Brain pericyte (primary cell): ENCODE measurements around the gene PDCD2.
"Not testable (repeated sequence)": the region's sequence is repeated elsewhere in the genome, so short reads cannot be mapped to it uniquely, and the experiment has no call there.

Experiments used
- DNase-seq: peaks from one replicate; pipeline ENCODE4 v3.0.0-alpha.2; 2012; ENCODE audit warnings: low read depth, low spot score

Gene PDCD2

GRCh38 chr6:170552765-170553533 is 31.5 kb downstream of the PDCD2 start, which contains the start of gene PSMB1:
Gene PSMB1, minus strand, starts transcription at chr6:170553307. Its CDS starts 65 bp downstream, at chr6:170553242.
- DNase-seq: peak; percentile 75

DNA sequence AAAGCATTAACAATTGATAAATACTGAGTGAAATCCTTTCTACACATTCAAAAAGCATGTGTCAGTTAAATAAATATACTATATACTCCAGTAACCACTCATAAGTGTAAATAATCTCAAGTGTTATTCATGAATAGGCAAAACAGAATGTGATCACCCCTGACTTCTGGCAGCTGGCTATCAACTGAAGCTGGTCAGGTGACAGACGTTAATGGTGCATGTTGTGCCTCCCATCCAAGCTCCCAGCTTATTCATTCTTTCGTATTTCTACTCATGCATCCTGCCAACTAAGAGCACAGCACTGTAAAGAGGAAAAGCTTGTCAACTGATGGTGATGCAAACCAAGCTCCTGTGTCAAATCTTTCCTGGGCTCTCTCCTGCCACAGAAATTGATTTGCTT is 39.0 kb downstream of the PDCD2 start:
- DNase-seq: no peak

- DNase-seq: no peak
These were observed 42.3 kb downstream of the PDCD2 start for GRCh38 chr6:170542031-170542719.

DNA sequence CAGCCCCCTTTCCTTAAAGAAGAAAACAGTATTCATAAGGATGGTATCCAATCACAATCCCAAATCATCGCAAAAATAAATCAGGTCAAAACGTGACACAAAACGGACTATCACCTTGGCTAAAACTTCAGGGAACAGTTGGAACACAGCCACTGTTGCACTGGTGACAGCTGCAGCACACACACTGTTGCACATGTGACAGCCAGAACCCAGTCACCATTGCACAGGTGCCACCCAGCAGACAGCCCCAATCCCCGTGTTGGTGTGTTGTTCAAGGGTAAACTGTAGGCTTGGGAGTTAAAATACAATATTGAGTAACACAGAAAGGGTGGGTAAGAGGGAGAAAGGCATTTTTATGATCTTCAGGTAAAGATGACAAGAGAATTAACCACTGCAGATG is 47.1 kb downstream of the PDCD2 start:
- DNase-seq: no peak

DNA sequence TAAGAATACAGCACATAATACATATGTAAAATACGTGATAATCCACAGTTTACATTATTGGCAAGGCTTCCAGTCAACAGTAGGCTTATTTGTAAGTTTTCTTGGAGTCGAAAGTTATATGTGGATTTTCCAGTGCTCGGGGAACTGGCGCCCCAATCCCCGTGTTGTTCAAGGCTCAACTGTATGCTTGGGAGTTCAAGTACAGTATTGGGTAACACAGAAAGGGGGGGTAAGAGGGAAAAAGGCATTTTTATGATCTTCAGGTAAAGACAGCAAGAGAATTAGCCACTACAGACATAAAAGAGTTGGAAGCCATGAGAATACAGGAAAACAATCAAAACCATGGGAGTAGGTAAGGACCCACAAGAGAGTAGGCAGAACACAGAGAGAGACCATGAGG is 47.8 kb downstream of the PDCD2 start:
- no peak for DNase-seq

DNA sequence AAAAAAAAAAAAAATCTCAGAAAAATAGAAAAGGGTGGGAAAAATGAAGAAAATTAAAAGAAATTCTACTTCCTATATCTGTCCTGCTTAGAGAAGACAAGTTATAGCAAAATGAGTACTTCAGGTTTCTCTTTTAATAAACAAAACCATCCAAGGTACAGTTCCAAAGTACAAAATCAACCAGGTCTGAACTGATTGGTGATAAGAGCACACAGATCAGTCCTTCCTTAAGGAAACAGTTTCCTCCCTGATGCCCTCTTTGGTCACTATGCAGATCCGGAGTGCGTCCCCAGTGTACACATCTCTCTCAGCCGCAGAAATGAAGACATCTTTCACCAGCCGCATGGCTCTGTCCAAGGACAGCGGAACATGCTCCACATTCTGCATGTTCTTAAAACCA is 49.4 kb downstream of the PDCD2 start:
- DNase-seq: no peak

- DNase-seq: no peak
These were observed 50.6 kb downstream of the PDCD2 start for GRCh38 chr6:170533792-170534191.

- DNase-seq: no peak
These were observed 51.5 kb downstream of the PDCD2 start for GRCh38 chr6:170532867-170533488.

DNA sequence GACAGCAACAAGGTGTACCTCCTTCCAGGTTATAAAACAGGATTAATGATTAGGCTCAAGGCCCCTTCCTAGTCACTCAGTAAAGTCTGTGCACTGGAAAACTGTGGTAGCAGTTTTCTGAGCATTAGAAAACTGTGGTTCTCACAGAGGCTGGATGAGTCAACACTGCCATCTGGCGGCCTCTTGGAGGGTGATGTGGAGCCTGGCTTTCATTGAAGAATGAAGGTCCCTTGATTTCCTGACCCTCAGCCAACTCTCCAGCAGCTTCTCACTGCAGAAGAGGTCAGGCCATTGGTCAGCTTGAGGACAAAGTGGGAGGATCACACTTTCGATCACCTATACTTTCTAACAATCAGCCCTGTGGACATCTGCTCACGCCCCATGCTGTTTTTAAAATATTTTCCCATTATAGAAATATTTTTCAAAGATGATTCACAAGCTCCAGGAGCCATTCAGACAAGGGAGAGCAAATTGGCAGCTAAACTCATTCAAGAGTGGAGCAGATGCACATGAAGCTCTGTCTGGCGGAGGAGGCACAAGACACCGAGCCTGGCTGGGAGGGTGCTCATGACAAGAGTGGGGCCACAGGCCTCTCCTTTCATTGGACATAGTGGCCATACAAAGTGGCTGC is 54.5 kb downstream of the PDCD2 start:
- peak; percentile 58 for DNase-seq

DNA sequence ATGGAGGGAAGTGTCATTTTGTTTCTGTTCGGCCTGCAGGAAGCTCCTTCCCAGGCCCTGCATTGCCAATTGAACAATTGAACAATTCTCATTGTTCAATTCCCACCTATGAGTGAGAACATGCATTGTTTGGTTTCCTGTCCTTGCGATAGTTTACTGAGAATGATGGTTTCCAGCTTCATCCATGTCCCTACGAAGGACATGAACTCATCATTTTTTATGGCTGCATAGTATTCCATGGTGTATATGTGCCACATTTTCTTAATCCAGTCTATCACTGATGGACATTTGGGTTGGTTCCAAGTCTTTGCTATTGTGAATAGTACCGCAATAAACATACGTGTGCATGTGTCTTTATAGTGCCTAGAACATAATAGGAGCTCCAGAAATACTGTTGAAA is 56.4 kb downstream of the PDCD2 start:
- not testable (repeated sequence) for DNase-seq

DNA sequence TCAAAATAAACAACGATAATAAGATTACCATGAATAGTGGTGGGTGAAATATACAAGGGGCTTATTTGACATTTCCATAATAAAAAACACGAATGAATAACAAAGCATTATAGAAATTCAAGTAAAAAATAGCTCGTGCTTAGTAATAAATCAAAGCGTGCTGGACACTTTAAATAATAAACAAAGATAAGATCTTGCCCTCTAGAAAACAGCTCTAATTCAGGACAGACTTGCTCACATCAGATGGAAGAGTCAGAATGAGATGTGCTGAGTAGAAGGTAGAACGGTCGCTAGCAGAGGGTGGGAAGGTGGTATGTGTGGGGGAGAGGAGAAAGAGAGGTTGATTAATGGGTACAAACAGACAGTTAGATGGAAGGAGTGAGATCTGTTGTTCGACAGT is 58.6 kb downstream of the PDCD2 start:
- no peak for DNase-seq
